ENCODE measurements around the gene WARS2.

Gene WARS2

GRCh38 chr1:119007670-119008482, 132.6 kb downstream of the WARS2 start:
- H3K27me3 ChIP-seq (ENCODE audit: insufficient read depth, poor library complexity, severe bottlenecking), result peaks cover 60% of the 10 kb centered on the region
- H3K4me3 ChIP-seq (ENCODE audit: severe bottlenecking), result no peak overlapping the region
- DNase-seq (ENCODE audit: low spot score), result no peak

GRCh38 chr1:119007339-119007669, 133.1 kb downstream of the WARS2 start:
- DNase-seq (ENCODE audit: low spot score), result no peak
- TF ChIP-seq, protein P1, sequence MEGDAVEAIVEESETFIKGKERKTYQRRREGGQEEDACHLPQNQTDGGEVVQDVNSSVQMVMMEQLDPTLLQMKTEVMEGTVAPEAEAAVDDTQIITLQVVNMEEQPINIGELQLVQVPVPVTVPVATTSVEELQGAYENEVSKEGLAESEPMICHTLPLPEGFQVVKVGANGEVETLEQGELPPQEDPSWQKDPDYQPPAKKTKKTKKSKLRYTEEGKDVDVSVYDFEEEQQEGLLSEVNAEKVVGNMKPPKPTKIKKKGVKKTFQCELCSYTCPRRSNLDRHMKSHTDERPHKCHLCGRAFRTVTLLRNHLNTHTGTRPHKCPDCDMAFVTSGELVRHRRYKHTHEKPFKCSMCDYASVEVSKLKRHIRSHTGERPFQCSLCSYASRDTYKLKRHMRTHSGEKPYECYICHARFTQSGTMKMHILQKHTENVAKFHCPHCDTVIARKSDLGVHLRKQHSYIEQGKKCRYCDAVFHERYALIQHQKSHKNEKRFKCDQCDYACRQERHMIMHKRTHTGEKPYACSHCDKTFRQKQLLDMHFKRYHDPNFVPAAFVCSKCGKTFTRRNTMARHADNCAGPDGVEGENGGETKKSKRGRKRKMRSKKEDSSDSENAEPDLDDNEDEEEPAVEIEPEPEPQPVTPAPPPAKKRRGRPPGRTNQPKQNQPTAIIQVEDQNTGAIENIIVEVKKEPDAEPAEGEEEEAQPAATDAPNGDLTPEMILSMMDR (IDR thresholded peaks at IDR 0.05; ENCODE audit: poor library complexity, severe bottlenecking), result no peak
- H3K4me3 ChIP-seq (ENCODE audit: severe bottlenecking), result no peak overlapping the region
- no peaks in the 10 kb centered on the region for H3K36me3 ChIP-seq (ENCODE audit: low read depth)
- H3K27me3 ChIP-seq (ENCODE audit: insufficient read depth, poor library complexity, severe bottlenecking), result peaks cover 60% of the 10 kb centered on the region
- H3K9me3 ChIP-seq (ENCODE audit: severe bottlenecking), result no peaks in the 10 kb centered on the region
- ATAC-seq (ENCODE audit: low read depth), result no peak
- H3K27ac ChIP-seq (ENCODE audit: poor library complexity, severe bottlenecking), result no peak overlapping the region
- H3K4me1 ChIP-seq (ENCODE audit: insufficient read depth, poor library complexity, severe bottlenecking), result peaks cover 2% of the 10 kb centered on the region

More at GRCh38 chr1:119007670-119008482, 132.6 kb downstream of the WARS2 start:
- TF ChIP-seq, protein P1 (IDR thresholded peaks at IDR 0.05; ENCODE audit: poor library complexity, severe bottlenecking), result no peak
- Histone ChIP-seq H3K9me3 (ENCODE audit: severe bottlenecking) (no peaks in the 10 kb centered on the region), H3K4me1 (ENCODE audit: insufficient read depth, poor library complexity, severe bottlenecking) (no peaks in the 10 kb centered on the region), H3K36me3 (ENCODE audit: low read depth) (no peaks in the 10 kb centered on the region), H3K27ac (ENCODE audit: poor library complexity, severe bottlenecking) (no peak overlapping the region)
- ATAC-seq (ENCODE audit: low read depth), result peak; percentile 37

GRCh38 chr1:119006406-119007279, 133.8 kb downstream of the WARS2 start:
- Histone ChIP-seq H3K9me3 (ENCODE audit: severe bottlenecking) (no peaks in the 10 kb centered on the region), H3K4me3 (ENCODE audit: severe bottlenecking) (no peak overlapping the region), H3K36me3 (ENCODE audit: low read depth) (no peaks in the 10 kb centered on the region), H3K4me1 (ENCODE audit: insufficient read depth, poor library complexity, severe bottlenecking) (peaks cover 9% of the 10 kb centered on the region), H3K27me3 (ENCODE audit: insufficient read depth, poor library complexity, severe bottlenecking) (peaks cover 60% of the 10 kb centered on the region), H3K27ac (ENCODE audit: poor library complexity, severe bottlenecking) (no peak overlapping the region)
- DNase-seq (ENCODE audit: low spot score), result no peak
- TF ChIP-seq, protein P1 (IDR thresholded peaks at IDR 0.05; ENCODE audit: poor library complexity, severe bottlenecking), result no peak
- peak; percentile 17; the same call in 1 of the 3 replicates for ATAC-seq (ENCODE audit: low read depth)

GRCh38 chr1:119005724-119006405, 134.6 kb downstream of the WARS2 start:
- Histone ChIP-seq H3K27ac (ENCODE audit: poor library complexity, severe bottlenecking) (no peak overlapping the region), H3K27me3 (ENCODE audit: insufficient read depth, poor library complexity, severe bottlenecking) (peaks cover 65% of the 10 kb centered on the region)

More at GRCh38 chr1:119005724-119006405, 134.6 kb downstream of the WARS2 start:
- TF ChIP-seq, protein P1 (IDR thresholded peaks at IDR 0.05; ENCODE audit: poor library complexity, severe bottlenecking), result no peak
- H3K4me3 ChIP-seq (ENCODE audit: severe bottlenecking), result no peak overlapping the region
- H3K36me3 ChIP-seq (ENCODE audit: low read depth), result no peaks in the 10 kb centered on the region
- ATAC-seq (ENCODE audit: low read depth), result no peak
- peaks cover 11% of the 10 kb centered on the region for H3K4me1 ChIP-seq (ENCODE audit: insufficient read depth, poor library complexity, severe bottlenecking)
- no peak for DNase-seq (ENCODE audit: low spot score)
- H3K9me3 ChIP-seq (ENCODE audit: severe bottlenecking), result no peaks in the 10 kb centered on the region

Data from RWPE2 (cell line).